ENCODE measurements around the gene NCKAP5.

Gene NCKAP5

DNA sequence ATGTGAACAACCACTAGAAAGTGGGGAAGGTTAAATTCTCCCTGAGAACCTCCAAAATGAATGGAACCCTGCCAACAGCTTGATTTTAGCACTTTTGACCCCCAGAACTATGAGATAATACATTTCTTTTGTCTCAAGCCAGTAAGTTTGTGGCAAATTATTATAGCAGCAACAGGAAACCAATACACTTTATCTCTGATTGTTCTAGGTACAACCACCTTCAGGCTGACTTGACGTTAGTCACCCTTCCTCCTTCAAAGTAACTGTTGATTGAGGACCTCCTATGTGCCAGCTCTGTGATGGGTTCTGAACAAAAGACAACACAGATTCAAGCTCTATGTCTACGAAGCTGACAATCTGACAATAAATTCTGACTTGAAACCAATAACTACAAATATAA is 318.9 kb downstream of the NCKAP5 start:
- Histone ChIP-seq H3K9me3 (ENCODE audit: control insufficient read depth in 1 of 2, low read length in 2 of 2) (no peaks in the 10 kb centered on the region), H3K9ac (ENCODE audit: low read depth in 1 of 2, low read length in 2 of 2) (no peak overlapping the region), H3K27me3 (ENCODE audit: control insufficient read depth in 1 of 2, insufficient read depth in 2 of 2, low read length in 2 of 2) (no peaks in the 10 kb centered on the region), H3K4me3 (ENCODE audit: low read depth in 1 of 2, low read length in 2 of 2) (no peak overlapping the region), H3K4me1 (ENCODE audit: control insufficient read depth in 1 of 2, insufficient read depth in 2 of 2, low read length in 2 of 2) (no peaks in the 10 kb centered on the region), H3K36me3 (ENCODE audit: control insufficient read depth in 1 of 2, insufficient read depth in 2 of 2, low read length in 2 of 2) (no peaks in the 10 kb centered on the region), H3K27ac (ENCODE audit: low read depth, low read length) (no peak overlapping the region)

DNA sequence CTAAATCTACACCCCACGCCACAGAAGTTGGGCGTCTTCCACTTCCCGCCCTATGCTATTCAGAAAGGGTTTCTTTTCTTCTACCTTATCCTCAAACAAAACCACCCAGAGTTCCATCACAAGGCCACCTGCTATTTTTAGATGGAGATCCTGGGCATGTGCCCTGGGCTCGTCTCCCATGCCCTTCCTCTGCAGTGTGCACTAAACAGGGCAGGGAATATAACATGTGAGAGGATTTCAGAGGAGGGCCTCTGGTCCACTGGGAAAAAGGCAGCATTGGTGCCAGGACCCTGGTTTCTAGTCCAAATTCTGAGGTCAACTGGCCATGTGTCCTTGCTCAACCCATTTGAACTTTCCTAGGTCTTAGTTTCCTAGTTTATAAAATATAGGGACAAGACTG is 320.0 kb downstream of the NCKAP5 start:
- no peak overlapping the region for H3K27ac ChIP-seq (ENCODE audit: low read depth, low read length)
- no peak overlapping the region for H3K4me3 ChIP-seq (ENCODE audit: low read depth in 1 of 2, low read length in 2 of 2)
- H3K36me3 ChIP-seq (ENCODE audit: control insufficient read depth in 1 of 2, insufficient read depth in 2 of 2, low read length in 2 of 2): no peaks in the 10 kb centered on the region
- H3K27me3 ChIP-seq (ENCODE audit: control insufficient read depth in 1 of 2, insufficient read depth in 2 of 2, low read length in 2 of 2): no peaks in the 10 kb centered on the region
- no peaks in the 10 kb centered on the region for H3K9me3 ChIP-seq (ENCODE audit: control insufficient read depth in 1 of 2, low read length in 2 of 2)
- no peaks in the 10 kb centered on the region for H3K4me1 ChIP-seq (ENCODE audit: control insufficient read depth in 1 of 2, insufficient read depth in 2 of 2, low read length in 2 of 2)
- no peak overlapping the region for H3K9ac ChIP-seq (ENCODE audit: low read depth in 1 of 2, low read length in 2 of 2)

DNA sequence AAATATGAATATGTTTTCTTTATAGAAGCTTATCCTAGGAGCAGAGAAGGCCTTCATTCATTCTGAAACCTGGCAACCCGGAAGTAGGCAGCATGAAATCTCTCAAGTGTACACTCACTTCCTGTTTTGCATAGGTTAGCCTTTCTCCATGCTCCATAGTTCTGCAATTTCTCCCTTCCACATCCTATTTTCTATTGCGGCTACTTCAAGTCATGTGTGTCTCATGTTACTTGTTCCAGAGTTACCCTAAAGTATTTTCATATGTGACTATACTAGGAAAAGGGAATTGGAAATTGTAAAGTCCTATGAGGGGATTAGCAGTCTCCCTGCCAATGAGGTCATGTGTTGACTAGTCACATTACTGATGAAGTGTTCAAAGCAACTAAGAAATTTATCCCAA is 320.6 kb downstream of the NCKAP5 start:
- H3K9me3 ChIP-seq (ENCODE audit: control insufficient read depth in 1 of 2, low read length in 2 of 2): no peaks in the 10 kb centered on the region
- H3K27ac ChIP-seq (ENCODE audit: low read depth, low read length): no peak overlapping the region
- H3K27me3 ChIP-seq (ENCODE audit: control insufficient read depth in 1 of 2, insufficient read depth in 2 of 2, low read length in 2 of 2): no peaks in the 10 kb centered on the region

DNA sequence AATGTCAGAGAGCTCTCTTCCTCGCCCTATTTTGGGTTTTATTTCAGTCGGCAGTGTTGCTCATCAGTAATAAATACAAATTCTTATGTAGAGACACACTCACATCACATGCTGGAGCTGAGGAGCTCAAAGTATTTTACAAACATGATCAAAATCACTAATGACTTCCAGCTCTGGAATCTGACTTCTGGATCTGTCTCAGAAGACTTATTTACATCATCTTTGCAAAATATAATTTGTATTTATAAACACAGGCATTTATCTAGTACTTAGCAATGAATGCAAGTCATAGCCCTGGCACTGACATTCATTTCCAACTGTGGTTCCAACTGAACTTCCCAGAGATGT is 327.1 kb downstream of the NCKAP5 start:
- H3K9me3 ChIP-seq (ENCODE audit: control insufficient read depth in 1 of 2, low read length in 2 of 2): no peaks in the 10 kb centered on the region
- H3K27ac ChIP-seq (ENCODE audit: low read depth, low read length): no peak overlapping the region
- H3K4me1 ChIP-seq (ENCODE audit: control insufficient read depth in 1 of 2, insufficient read depth in 2 of 2, low read length in 2 of 2): no peaks in the 10 kb centered on the region
- H3K36me3 ChIP-seq (ENCODE audit: control insufficient read depth in 1 of 2, insufficient read depth in 2 of 2, low read length in 2 of 2): no peaks in the 10 kb centered on the region
- no peak overlapping the region for H3K9ac ChIP-seq (ENCODE audit: low read depth in 1 of 2, low read length in 2 of 2)
- no peak overlapping the region for H3K4me3 ChIP-seq (ENCODE audit: low read depth in 1 of 2, low read length in 2 of 2)
- H3K27me3 ChIP-seq (ENCODE audit: control insufficient read depth in 1 of 2, insufficient read depth in 2 of 2, low read length in 2 of 2): no peaks in the 10 kb centered on the region

More for the DNA sequence above, 320.6 kb downstream of the NCKAP5 start:
- Histone ChIP-seq H3K4me3 (ENCODE audit: low read depth in 1 of 2, low read length in 2 of 2) (no peak overlapping the region), H3K4me1 (ENCODE audit: control insufficient read depth in 1 of 2, insufficient read depth in 2 of 2, low read length in 2 of 2) (no peaks in the 10 kb centered on the region), H3K36me3 (ENCODE audit: control insufficient read depth in 1 of 2, insufficient read depth in 2 of 2, low read length in 2 of 2) (no peaks in the 10 kb centered on the region), H3K9ac (ENCODE audit: low read depth in 1 of 2, low read length in 2 of 2) (no peak overlapping the region)

DNA sequence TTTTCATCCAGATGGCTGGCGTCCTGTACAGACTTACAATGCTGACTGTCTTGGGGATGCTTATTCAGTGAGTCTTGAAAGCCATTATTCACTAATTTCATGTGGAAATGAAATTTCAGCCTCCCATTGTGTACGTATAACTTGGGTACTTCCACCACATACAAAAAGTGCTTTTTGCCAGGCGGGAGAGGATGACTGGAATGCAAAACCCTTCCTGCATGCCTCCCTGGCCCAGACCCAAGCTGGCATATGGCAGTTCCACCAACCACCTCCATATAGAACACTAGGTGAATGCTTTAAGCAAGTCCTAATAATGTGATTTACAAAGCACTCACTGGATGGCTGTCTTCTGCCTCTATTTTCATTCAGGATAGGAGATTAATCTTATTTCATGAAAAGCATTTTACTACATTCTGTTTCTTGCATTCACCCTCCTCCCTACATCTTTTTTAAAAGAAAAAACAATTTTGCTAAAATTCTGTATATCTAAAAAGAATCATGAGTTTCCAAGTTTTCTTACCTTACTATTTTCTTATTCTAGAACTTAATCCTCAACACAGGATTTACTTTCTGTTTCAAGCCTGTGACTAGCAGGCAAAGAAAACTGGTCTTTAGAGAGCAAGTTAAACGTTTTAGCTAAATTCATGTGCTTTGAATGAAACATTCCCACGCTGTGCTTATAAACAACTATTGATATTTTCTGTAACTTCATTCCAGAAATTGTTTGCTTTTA is 327.6 kb downstream of the NCKAP5 start:
- Histone ChIP-seq H3K27me3 (ENCODE audit: control insufficient read depth in 1 of 2, insufficient read depth in 2 of 2, low read length in 2 of 2) (no peaks in the 10 kb centered on the region), H3K36me3 (ENCODE audit: control insufficient read depth in 1 of 2, insufficient read depth in 2 of 2, low read length in 2 of 2) (no peaks in the 10 kb centered on the region), H3K4me3 (ENCODE audit: low read depth in 1 of 2, low read length in 2 of 2) (no peak overlapping the region), H3K27ac (ENCODE audit: low read depth, low read length) (no peak overlapping the region), H3K9ac (ENCODE audit: low read depth in 1 of 2, low read length in 2 of 2) (no peak overlapping the region), H3K9me3 (ENCODE audit: control insufficient read depth in 1 of 2, low read length in 2 of 2) (no peaks in the 10 kb centered on the region), H3K4me1 (ENCODE audit: control insufficient read depth in 1 of 2, insufficient read depth in 2 of 2, low read length in 2 of 2) (no peaks in the 10 kb centered on the region)

DNA sequence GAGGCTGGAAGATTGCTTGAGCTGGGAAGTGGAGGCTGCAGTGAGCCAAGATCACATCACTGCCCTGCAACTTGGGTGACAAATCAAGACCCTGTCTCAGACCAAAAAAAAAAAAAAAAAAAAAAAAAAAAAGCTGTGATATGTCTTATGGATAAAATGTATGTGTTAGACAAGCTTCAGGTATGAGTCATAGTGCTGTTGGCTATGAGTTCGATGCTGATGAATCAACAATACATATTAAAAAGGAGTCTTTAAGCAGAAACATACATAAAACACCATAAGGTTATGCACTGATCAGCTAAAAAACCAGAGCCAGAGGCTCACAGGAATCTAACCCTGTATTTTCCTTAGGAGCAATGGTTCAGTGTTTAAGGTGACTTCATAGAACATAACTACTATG is 332.3 kb downstream of the NCKAP5 start:
- no peak overlapping the region for H3K4me3 ChIP-seq (ENCODE audit: low read depth in 1 of 2, low read length in 2 of 2)
- no peaks in the 10 kb centered on the region for H3K36me3 ChIP-seq (ENCODE audit: control insufficient read depth in 1 of 2, insufficient read depth in 2 of 2, low read length in 2 of 2)
- no peaks in the 10 kb centered on the region for H3K27me3 ChIP-seq (ENCODE audit: control insufficient read depth in 1 of 2, insufficient read depth in 2 of 2, low read length in 2 of 2)
- no peaks in the 10 kb centered on the region for H3K9me3 ChIP-seq (ENCODE audit: control insufficient read depth in 1 of 2, low read length in 2 of 2)
- no peak overlapping the region for H3K9ac ChIP-seq (ENCODE audit: low read depth in 1 of 2, low read length in 2 of 2)
- H3K27ac ChIP-seq (ENCODE audit: low read depth, low read length): no peak overlapping the region
- no peaks in the 10 kb centered on the region for H3K4me1 ChIP-seq (ENCODE audit: control insufficient read depth in 1 of 2, insufficient read depth in 2 of 2, low read length in 2 of 2)

DNA sequence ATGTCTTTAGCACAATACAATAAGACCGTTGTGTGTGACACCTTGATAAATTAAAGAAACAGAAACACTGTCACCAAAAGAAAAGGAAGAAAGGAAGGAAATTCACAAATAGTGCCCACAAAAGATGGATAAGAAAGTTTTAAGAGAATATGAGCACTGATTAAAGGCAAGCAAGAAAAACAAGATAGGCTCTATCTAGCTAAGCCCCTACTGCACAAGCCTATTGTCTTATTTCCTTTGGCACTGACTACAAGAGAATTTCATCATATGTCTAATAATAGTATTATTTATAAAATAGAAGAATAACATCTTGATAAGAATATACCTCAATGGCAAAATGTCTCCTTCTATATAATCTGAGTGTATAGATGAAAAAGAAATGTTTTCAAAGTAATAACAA is 335.7 kb downstream of the NCKAP5 start:
- Histone ChIP-seq H3K4me3 (ENCODE audit: low read depth in 1 of 2, low read length in 2 of 2) (no peak overlapping the region), H3K9me3 (ENCODE audit: control insufficient read depth in 1 of 2, low read length in 2 of 2) (no peaks in the 10 kb centered on the region), H3K27me3 (ENCODE audit: control insufficient read depth in 1 of 2, insufficient read depth in 2 of 2, low read length in 2 of 2) (no peaks in the 10 kb centered on the region), H3K9ac (ENCODE audit: low read depth in 1 of 2, low read length in 2 of 2) (no peak overlapping the region), H3K36me3 (ENCODE audit: control insufficient read depth in 1 of 2, insufficient read depth in 2 of 2, low read length in 2 of 2) (no peaks in the 10 kb centered on the region), H3K27ac (ENCODE audit: low read depth, low read length) (no peak overlapping the region), H3K4me1 (ENCODE audit: control insufficient read depth in 1 of 2, insufficient read depth in 2 of 2, low read length in 2 of 2) (no peaks in the 10 kb centered on the region)

DNA sequence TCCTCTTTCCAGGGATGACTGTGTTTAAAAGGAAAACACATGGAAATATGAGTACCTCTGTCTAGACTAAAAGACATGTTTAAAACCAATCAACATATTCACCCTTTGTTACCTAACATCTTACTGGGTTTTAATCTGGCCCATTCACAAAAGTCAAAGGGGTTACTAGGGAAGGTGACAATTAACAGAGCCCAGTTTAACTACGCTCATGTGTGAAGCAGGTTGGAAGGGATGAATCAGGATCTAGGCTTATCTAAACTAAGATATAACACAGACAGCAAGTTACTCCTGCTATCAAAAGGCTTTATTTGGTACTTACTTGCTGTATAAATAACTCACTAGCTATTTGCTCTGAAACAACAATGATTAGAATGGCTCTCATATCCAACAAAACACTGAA is 337.0 kb downstream of the NCKAP5 start:
- H3K27ac ChIP-seq (ENCODE audit: low read depth, low read length): no peak overlapping the region
- no peaks in the 10 kb centered on the region for H3K36me3 ChIP-seq (ENCODE audit: control insufficient read depth in 1 of 2, insufficient read depth in 2 of 2, low read length in 2 of 2)
- H3K9ac ChIP-seq (ENCODE audit: low read depth in 1 of 2, low read length in 2 of 2): no peak overlapping the region
- no peaks in the 10 kb centered on the region for H3K4me1 ChIP-seq (ENCODE audit: control insufficient read depth in 1 of 2, insufficient read depth in 2 of 2, low read length in 2 of 2)
- no peak overlapping the region for H3K4me3 ChIP-seq (ENCODE audit: low read depth in 1 of 2, low read length in 2 of 2)
- H3K27me3 ChIP-seq (ENCODE audit: control insufficient read depth in 1 of 2, insufficient read depth in 2 of 2, low read length in 2 of 2): no peaks in the 10 kb centered on the region
- H3K9me3 ChIP-seq (ENCODE audit: control insufficient read depth in 1 of 2, low read length in 2 of 2): no peaks in the 10 kb centered on the region

DNA sequence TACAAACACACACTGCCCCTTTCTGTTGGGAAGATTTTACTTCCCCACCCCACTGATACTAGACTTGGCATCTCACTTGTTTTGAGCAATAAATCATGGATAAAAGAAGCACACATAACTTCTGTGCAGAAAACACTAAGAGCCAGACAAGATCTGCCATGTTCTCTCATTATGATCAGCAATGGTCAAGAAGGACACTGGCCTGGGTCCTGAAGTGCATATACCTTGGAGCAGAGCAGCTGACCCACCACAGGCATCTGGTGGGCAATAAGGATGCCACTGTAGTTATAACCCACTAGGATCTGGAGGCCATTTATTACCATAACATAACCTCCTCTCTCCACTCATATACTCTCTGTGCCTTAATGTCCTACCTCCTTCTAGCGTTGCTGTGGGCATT is 338.3 kb downstream of the NCKAP5 start:
- no peaks in the 10 kb centered on the region for H3K4me1 ChIP-seq (ENCODE audit: control insufficient read depth in 1 of 2, insufficient read depth in 2 of 2, low read length in 2 of 2)
- no peak overlapping the region for H3K27ac ChIP-seq (ENCODE audit: low read depth, low read length)
- H3K27me3 ChIP-seq (ENCODE audit: control insufficient read depth in 1 of 2, insufficient read depth in 2 of 2, low read length in 2 of 2): no peaks in the 10 kb centered on the region
- no peak overlapping the region for H3K4me3 ChIP-seq (ENCODE audit: low read depth in 1 of 2, low read length in 2 of 2)
- no peaks in the 10 kb centered on the region for H3K36me3 ChIP-seq (ENCODE audit: control insufficient read depth in 1 of 2, insufficient read depth in 2 of 2, low read length in 2 of 2)
- no peaks in the 10 kb centered on the region for H3K9me3 ChIP-seq (ENCODE audit: control insufficient read depth in 1 of 2, low read length in 2 of 2)
- H3K9ac ChIP-seq (ENCODE audit: low read depth in 1 of 2, low read length in 2 of 2): no peak overlapping the region

DNA sequence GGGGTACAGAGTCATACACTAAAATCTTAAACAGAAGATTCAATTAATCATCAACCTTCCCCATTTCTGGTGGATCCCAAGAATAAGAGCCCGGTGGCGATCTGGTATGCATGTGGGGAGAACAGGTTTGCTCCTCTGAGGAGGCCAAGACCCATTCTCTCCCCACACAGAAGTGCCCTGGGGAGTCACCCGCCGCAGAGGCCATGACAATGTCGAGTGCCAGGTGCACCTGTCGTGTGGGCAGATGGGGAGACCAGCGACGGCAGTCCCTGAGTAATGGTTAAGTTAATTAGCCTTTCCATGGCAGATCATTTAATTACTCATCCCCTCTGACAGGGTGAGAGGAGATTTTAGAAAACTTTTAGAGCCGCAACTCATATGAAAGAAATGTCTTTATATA is 345.0 kb downstream of the NCKAP5 start:
- no peaks in the 10 kb centered on the region for H3K9me3 ChIP-seq (ENCODE audit: control insufficient read depth in 1 of 2, low read length in 2 of 2)
- no peaks in the 10 kb centered on the region for H3K27me3 ChIP-seq (ENCODE audit: control insufficient read depth in 1 of 2, insufficient read depth in 2 of 2, low read length in 2 of 2)
- no peak overlapping the region for H3K4me3 ChIP-seq (ENCODE audit: low read depth in 1 of 2, low read length in 2 of 2)
- no peaks in the 10 kb centered on the region for H3K4me1 ChIP-seq (ENCODE audit: control insufficient read depth in 1 of 2, insufficient read depth in 2 of 2, low read length in 2 of 2)
- no peaks in the 10 kb centered on the region for H3K36me3 ChIP-seq (ENCODE audit: control insufficient read depth in 1 of 2, insufficient read depth in 2 of 2, low read length in 2 of 2)
- no peak overlapping the region for H3K27ac ChIP-seq (ENCODE audit: low read depth, low read length)
- H3K9ac ChIP-seq (ENCODE audit: low read depth in 1 of 2, low read length in 2 of 2): no peak overlapping the region

DNA sequence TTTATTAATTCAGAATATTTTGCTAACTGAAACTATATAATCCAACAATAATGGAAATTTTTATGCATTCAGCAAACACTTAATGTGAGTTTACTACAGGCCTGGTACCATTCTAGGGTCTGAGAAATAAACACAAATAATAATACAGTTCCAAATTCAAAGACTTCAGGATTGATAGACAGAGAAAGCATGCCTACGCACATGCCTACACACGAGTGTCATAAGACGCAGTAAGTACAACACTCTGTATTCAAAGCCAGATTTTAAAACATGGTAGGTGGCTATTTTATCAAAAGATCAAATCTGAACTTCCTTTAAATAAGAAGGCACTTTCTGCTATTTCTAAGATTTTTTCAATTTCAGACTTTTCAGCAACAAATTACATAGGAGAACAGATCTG is 346.9 kb downstream of the NCKAP5 start:
- Histone ChIP-seq H3K4me3 (ENCODE audit: low read depth in 1 of 2, low read length in 2 of 2) (no peak overlapping the region), H3K36me3 (ENCODE audit: control insufficient read depth in 1 of 2, insufficient read depth in 2 of 2, low read length in 2 of 2) (no peaks in the 10 kb centered on the region), H3K4me1 (ENCODE audit: control insufficient read depth in 1 of 2, insufficient read depth in 2 of 2, low read length in 2 of 2) (no peaks in the 10 kb centered on the region), H3K9ac (ENCODE audit: low read depth in 1 of 2, low read length in 2 of 2) (no peak overlapping the region), H3K9me3 (ENCODE audit: control insufficient read depth in 1 of 2, low read length in 2 of 2) (no peaks in the 10 kb centered on the region), H3K27ac (ENCODE audit: low read depth, low read length) (no peak overlapping the region), H3K27me3 (ENCODE audit: control insufficient read depth in 1 of 2, insufficient read depth in 2 of 2, low read length in 2 of 2) (no peaks in the 10 kb centered on the region)
